HTR-8/SVneo (cell line): ENCODE measurements around the gene LIPI.
"Not testable (repeated sequence)": the region's sequence is repeated elsewhere in the genome, so short reads cannot be mapped to it uniquely, and the experiment has no call there.

Source experiments
- DNase-seq: peaks from one replicate; pipeline ENCODE4 v3.0.0; 2011; ENCODE audit warnings: low spot score, mixed read lengths; ENCODE audit not compliant: insufficient read length
- FAIRE-seq: peaks from 2 replicates; lab custom pipeline; 2011; peaks lifted over from hg19 to GRCh38; lab: Jason Lieb, UNC

Gene LIPI

GRCh38 chr21:14076143-14076806 is 134.5 kb downstream of the LIPI start:
- DNase-seq (no peak), FAIRE-seq (no peak)

- no peak for FAIRE-seq
Measured at GRCh38 chr21:14075346-14076142, 135.2 kb downstream of the LIPI start.

GRCh38 chr21:14074177-14074576 is 136.6 kb downstream of the LIPI start:
- no peak for FAIRE-seq
- no peak for DNase-seq

More at GRCh38 chr21:14075346-14076142, 135.2 kb downstream of the LIPI start:
- no peak for DNase-seq

- DNase-seq (no peak), FAIRE-seq (no peak)
Measured at GRCh38 chr21:14073615-14074014, 137.1 kb downstream of the LIPI start.

GRCh38 chr21:14072761-14073535 is 137.8 kb downstream of the LIPI start:
- FAIRE-seq (no peak), DNase-seq (no peak)

GRCh38 chr21:14071902-14072734 is 138.6 kb downstream of the LIPI start:
- FAIRE-seq = no peak

GRCh38 chr21:14070968-14071367 is 139.8 kb downstream of the LIPI start:
- DNase-seq (no peak), FAIRE-seq (no peak)

More at GRCh38 chr21:14071902-14072734, 138.6 kb downstream of the LIPI start:
- DNase-seq = no peak

- no peak for FAIRE-seq
- no peak for DNase-seq
Measured at GRCh38 chr21:14070049-14070893, 140.5 kb downstream of the LIPI start.

- no peak for DNase-seq
- FAIRE-seq = no peak
Measured at GRCh38 chr21:14064296-14064645, 146.5 kb downstream of the LIPI start.

GRCh38 chr21:14063620-14064295 is 147.0 kb downstream of the LIPI start:
- not testable (repeated sequence) for DNase-seq, FAIRE-seq

GRCh38 chr21:14062684-14063083 is 148.1 kb downstream of the LIPI start:
- FAIRE-seq, DNase-seq: not testable (repeated sequence)

- DNase-seq, FAIRE-seq: not testable (repeated sequence)
Measured at GRCh38 chr21:14061820-14062219, 148.9 kb downstream of the LIPI start.

- peak; percentile 58 for FAIRE-seq
- DNase-seq = not testable (repeated sequence)
Measured at GRCh38 chr21:14058995-14059627, 151.6 kb downstream of the LIPI start.
